Activated CD4-positive, alpha-beta memory T cell treated with anti-CD3 and anti-CD28 coated beads, Interleukin-2, amount 10 ng/mL, durations not matched to agents 7 days and 5 days (primary cell): ENCODE results near the gene MEA1. TPM values are rescaled to one million over a fixed set of nuclear protein-coding genes. Genes with fewer than 3 reads are reported as not detected.

Experiments
- CTCF ChIA-PET: fragments of 350-600 bp; sonication (Branson Sonifier 250); formaldehyde crosslinking; loops from one replicate; lab custom pipeline; 2021; ENCODE audit warnings: antibody characterized with exemption, inconsistent platforms; lab: Charles Lee
- POLR2A ChIA-PET: fragments of 350-600 bp; sonication (Branson Sonifier 250); formaldehyde crosslinking; loops from one replicate; lab custom pipeline; 2021; ENCODE audit warnings: antibody characterized with exemption; lab: Charles Lee
- DNase-seq: peaks from one replicate; pipeline ENCODE4 v3.0.0-alpha.2; 2020
- H3K27ac Mint-ChIP-seq: one replicate; pipeline ENCODE4 v1.8.0; 2021; ENCODE audit warnings: mild to moderate bottlenecking, mixed read lengths
- H3K27me3 Mint-ChIP-seq: one replicate; pipeline ENCODE4 v1.8.0; 2021; ENCODE audit warnings: mixed read lengths
- H3K36me3 Mint-ChIP-seq: one replicate; pipeline ENCODE4 v1.8.0; 2021; ENCODE audit warnings: low read depth, mixed read lengths
- H3K4me1 Mint-ChIP-seq: one replicate; pipeline ENCODE4 v1.8.0; 2021; ENCODE audit warnings: mixed read lengths
- H3K4me3 Mint-ChIP-seq: one replicate; pipeline ENCODE4 v1.8.0; 2021; ENCODE audit warnings: mild to moderate bottlenecking, mixed read lengths
- H3K9me3 Mint-ChIP-seq: one replicate; pipeline ENCODE4 v1.8.0; 2021; ENCODE audit warnings: mixed read lengths
- total RNA-seq, 2 experiments: library from RNA; stranded (reverse); gene quantifications; one replicate each; pipeline ENCODE4 v1.2.3, GENCODE V29; 2021

MEA1 gene
- total RNA-seq, 2 experiments from 2014 or later: 56.6 to 60.6 TPM

- peaks cover 51% of the 10 kb centered on the region for H3K4me1 Mint-ChIP-seq
- no peaks in the 10 kb centered on the region for H3K27me3 Mint-ChIP-seq
- POLR2A ChIA-PET: interaction anchor here (0.6 to 3.1 kb wide), 36 partner anchors 8 to 531 kb away, joined by 3 to 57 read pairs (median 5); partner anchors contain the start of genes CNPY3, CUL7, GNMT and KLC4
- H3K27ac Mint-ChIP-seq: peak within 1 kb of the TSS; percentile 99
- DNase-seq: peak; percentile 97
- H3K9me3 Mint-ChIP-seq: no peaks in the 10 kb centered on the region
- peaks cover 19% of the 10 kb centered on the region for H3K36me3 Mint-ChIP-seq
- CTCF ChIA-PET: interaction anchor here (0.9 to 1.6 kb wide), 3 partner anchors 10 to 47 kb away, joined by 3 to 5 read pairs (median 3); partner anchors contain the start of gene KLHDC3
- peak within 1 kb of the TSS; percentile 88 for H3K4me3 Mint-ChIP-seq
Measured at GRCh38 chr6:42978839-42979522, 34.8 kb downstream of the MEA1 start, which contains the start of gene PEX6. TSS of gene PEX6 (minus strand) at chr6:42979181. CDS start at chr6:42979150, 31 bp downstream.

DNA sequence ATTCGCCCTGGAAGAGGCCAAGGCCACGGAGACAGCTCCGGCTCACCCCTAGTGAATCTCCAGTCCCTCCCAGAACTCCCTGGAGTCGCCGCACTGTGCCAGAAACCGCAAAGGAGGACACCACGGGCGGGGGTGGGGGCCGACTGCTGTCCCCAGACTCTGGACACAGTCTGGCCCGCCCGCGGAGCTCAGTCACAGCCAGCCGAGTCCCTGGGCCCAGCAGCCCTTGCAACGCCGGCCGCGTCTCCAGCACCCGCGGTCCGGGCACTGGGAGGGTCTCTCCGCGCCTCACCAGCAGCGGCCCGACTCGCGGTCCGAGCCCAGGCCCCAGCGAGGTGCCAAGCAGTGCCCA is 35.3 kb downstream of the MEA1 start:
- H3K4me1 Mint-ChIP-seq: peaks cover 47% of the 10 kb centered on the region
- CTCF ChIA-PET: interaction anchor here (0.6 to 1.2 kb wide), 3 partner anchors 9 to 391 kb away, joined by 3 to 5 read pairs (median 3); partner anchors contain the start of genes KLHDC3 and ZNF318
- peak; percentile 27 for DNase-seq
- H3K27ac Mint-ChIP-seq: peak overlapping the region; percentile 75
- POLR2A ChIA-PET: interaction anchor here (0.6 to 3.1 kb wide), 28 partner anchors 7 to 532 kb away, joined by 3 to 57 read pairs (median 6); partner anchors contain the start of genes CNPY3, CUL7, GNMT and KLC4
- no peaks in the 10 kb centered on the region for H3K27me3 Mint-ChIP-seq
- H3K9me3 Mint-ChIP-seq: no peaks in the 10 kb centered on the region
- H3K4me3 Mint-ChIP-seq: peak overlapping the region; percentile 88
- H3K36me3 Mint-ChIP-seq: peaks cover 22% of the 10 kb centered on the region

DNA sequence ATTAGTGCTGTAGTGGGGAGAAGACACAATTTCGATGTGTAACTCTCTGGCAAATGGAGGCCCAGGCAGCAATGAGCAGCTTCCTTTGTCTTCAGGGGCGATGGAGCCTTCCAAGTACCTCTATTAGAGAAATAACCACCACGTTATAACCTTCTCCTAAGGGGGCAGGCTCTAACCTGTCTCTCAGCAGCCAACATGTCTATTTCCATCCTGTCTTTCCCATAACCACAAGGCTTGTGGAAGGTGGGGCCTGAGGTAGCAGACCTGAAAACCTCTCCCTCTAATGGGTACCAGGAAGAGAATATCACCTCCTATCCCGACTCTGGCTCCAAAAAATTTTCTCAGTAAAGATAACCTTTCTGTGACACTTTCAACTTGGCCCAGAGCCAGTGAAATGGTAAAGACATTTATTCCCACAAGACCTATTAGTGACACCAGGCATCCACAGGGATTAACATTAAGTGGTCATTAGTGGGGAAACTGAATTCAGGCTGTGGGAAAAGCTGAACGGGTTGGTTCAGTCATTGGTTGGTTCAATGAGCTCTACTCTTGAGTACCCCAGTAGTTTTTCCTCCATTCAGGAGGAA is 38.7 kb downstream of the MEA1 start:
- Mint-ChIP-seq H3K9me3 (no peaks in the 10 kb centered on the region), H3K36me3 (peaks cover 22% of the 10 kb centered on the region), H3K27ac (no peak overlapping the region), H3K4me1 (peaks cover 40% of the 10 kb centered on the region), H3K27me3 (no peaks in the 10 kb centered on the region), H3K4me3 (no peak overlapping the region)
- POLR2A ChIA-PET: interaction anchor here (1.0 to 3.2 kb wide), 5 partner anchors 9 to 79 kb away, joined by 3 to 14 read pairs (median 4); partner anchors contain the start of genes CNPY3, CUL7 and PPP2R5D
- DNase-seq: no peak
- CTCF ChIA-PET: interaction anchor here (0.6 to 1.1 kb wide), 3 partner anchors 9 to 169 kb away, joined by 3 to 5 read pairs (median 4); partner anchors contain the start of gene PPP2R5D

DNA sequence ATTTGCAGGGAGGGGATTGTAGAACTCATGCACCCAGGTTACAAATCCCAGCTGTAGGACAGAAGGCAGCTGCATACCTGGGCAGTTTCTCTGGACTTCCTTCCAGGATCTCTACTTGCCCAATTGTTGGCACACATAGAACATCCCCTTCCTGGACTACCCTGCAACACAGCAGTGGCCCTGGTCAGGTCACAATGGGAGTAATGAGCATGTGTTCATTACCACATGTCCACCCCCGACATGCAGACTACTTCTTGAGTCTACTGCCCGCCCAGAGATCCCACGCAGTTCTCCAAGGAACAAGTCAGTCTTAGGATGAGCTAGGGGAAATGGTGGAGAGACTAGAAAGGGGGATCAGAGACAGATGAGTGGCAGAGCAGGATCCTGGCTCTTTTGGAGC is 39.8 kb downstream of the MEA1 start:
- no peak overlapping the region for H3K4me3 Mint-ChIP-seq
- H3K27ac Mint-ChIP-seq: no peak overlapping the region
- H3K27me3 Mint-ChIP-seq: no peaks in the 10 kb centered on the region
- no peaks in the 10 kb centered on the region for H3K9me3 Mint-ChIP-seq
- POLR2A ChIA-PET: interaction anchor here (2.0 to 3.2 kb wide), 2 partner anchors 10 to 45 kb away, joined by 5 to 14 read pairs; partner anchors contain the start of genes CNPY3 and PPP2R5D
- peaks cover 22% of the 10 kb centered on the region for H3K36me3 Mint-ChIP-seq
- peaks cover 29% of the 10 kb centered on the region for H3K4me1 Mint-ChIP-seq
- no peak for DNase-seq
- CTCF ChIA-PET: no interaction called here

- no peaks in the 10 kb centered on the region for H3K9me3 Mint-ChIP-seq
- H3K4me3 Mint-ChIP-seq: no peak overlapping the region
- CTCF ChIA-PET: interaction anchor here (1.3 kb wide), 1 partner anchor 172 kb away, joined by 3 read pairs; no protein-coding TSS in a partner anchor
- POLR2A ChIA-PET: interaction anchor here (1.7 kb wide), 2 partner anchors 7 to 11 kb away, joined by 4 to 6 read pairs; partner anchors contain the start of genes GNMT and PEX6
- no peak for DNase-seq
- H3K4me1 Mint-ChIP-seq: peaks cover 20% of the 10 kb centered on the region
- no peaks in the 10 kb centered on the region for H3K27me3 Mint-ChIP-seq
- peaks cover 12% of the 10 kb centered on the region for H3K36me3 Mint-ChIP-seq
- H3K27ac Mint-ChIP-seq: peak overlapping the region; percentile 52
Measured at GRCh38 chr6:42971746-42972327, 41.9 kb downstream of the MEA1 start.

DNA sequence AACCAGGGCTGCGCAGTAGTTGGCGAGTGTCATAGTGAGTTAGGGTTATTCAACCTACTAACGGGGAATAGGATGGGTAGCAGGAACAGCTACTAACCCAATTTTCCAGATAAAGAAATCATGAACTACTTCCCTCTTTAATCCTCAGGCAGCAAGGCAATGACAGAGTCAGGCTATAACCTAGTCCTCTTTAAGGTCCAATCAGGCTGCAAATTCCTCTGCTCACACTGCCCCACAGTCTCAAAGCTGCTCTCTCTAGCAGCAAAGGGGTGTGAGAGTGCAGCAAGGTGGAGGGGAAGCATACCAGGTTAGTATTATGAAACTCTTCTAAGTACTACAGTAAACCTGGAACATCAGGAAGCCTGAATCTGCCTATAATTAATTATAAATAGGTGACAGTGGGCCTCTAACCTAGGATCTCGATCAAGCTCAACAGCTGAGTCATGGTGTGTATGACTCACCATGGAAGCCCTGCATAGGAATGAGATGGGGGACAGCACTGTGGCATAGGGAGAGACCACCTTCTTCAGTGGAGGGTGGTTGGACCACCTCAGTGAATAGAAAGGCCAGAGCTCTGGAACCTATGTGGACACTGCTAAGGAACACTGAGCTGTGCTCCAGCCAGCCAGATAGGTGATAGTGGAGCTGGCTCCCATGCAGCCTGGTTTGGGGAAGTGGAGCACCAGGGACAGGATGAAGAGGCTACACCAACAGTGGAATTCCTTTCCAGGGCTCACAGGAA is 42.7 kb downstream of the MEA1 start:
- Mint-ChIP-seq H3K4me1 (peaks cover 13% of the 10 kb centered on the region), H3K4me3 (no peak overlapping the region), H3K36me3 (peaks cover 8% of the 10 kb centered on the region), H3K9me3 (no peaks in the 10 kb centered on the region), H3K27ac (no peak overlapping the region), H3K27me3 (no peaks in the 10 kb centered on the region)
- ChIA-PET CTCF (interaction anchor here (1.0 to 1.3 kb wide), 3 partner anchors 25 to 173 kb away, joined by 3 read pairs; partner anchors contain the start of genes KLHDC3 and MEA1), POLR2A (interaction anchor here (1.2 to 1.7 kb wide), 3 partner anchors 8 to 13 kb away, joined by 3 to 6 read pairs (median 4); partner anchors contain the start of genes GNMT and PEX6)
- DNase-seq: no peak

- Mint-ChIP-seq H3K4me3 (no peak overlapping the region), H3K27ac (no peak overlapping the region), H3K27me3 (no peaks in the 10 kb centered on the region), H3K9me3 (no peaks in the 10 kb centered on the region), H3K36me3 (peaks cover 11% of the 10 kb centered on the region), H3K4me1 (peaks cover 7% of the 10 kb centered on the region)
- ChIA-PET CTCF (interaction anchor here (0.7 to 1.0 kb wide), 2 partner anchors 9 to 26 kb away, joined by 3 read pairs; partner anchors contain the start of gene PEX6), POLR2A (no interaction called here)
- no peak for DNase-seq
Measured at GRCh38 chr6:42969934-42970333, 43.8 kb downstream of the MEA1 start.

GRCh38 chr6:42969431-42969830 is 44.3 kb downstream of the MEA1 start:
- H3K9me3 Mint-ChIP-seq: no peaks in the 10 kb centered on the region
- POLR2A ChIA-PET: no interaction called here
- DNase-seq: no peak
- H3K27me3 Mint-ChIP-seq: no peaks in the 10 kb centered on the region
- H3K4me1 Mint-ChIP-seq: peaks cover 6% of the 10 kb centered on the region
- CTCF ChIA-PET: interaction anchor here (0.7 kb wide), 1 partner anchor 9 kb away, joined by 3 read pairs; the partner anchor contains the start of gene PEX6
- peaks cover 11% of the 10 kb centered on the region for H3K36me3 Mint-ChIP-seq
- no peak overlapping the region for H3K4me3 Mint-ChIP-seq
- H3K27ac Mint-ChIP-seq: no peak overlapping the region

DNA sequence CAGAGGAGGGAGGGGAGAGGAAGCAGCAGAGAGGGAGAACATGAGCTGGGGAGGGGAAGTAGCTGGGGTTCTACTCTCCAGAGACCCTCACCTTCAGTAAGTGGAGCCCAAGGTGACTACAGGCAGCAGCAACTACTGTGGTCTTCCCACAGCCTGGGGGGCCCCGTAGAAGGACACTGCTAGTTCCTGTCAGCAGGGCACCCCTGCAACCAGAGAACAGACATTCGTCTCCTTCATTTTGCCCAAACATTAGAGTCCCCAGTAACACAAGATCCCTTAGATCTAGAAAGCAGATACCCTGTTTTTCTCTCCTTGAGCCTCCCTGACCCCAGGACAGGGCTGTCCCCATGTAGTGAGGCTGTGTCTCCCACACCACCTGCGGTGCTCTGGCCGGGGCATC is 45.0 kb downstream of the MEA1 start:
- no peak for DNase-seq
- Mint-ChIP-seq H3K4me3 (no peak overlapping the region), H3K27me3 (no peaks in the 10 kb centered on the region), H3K9me3 (no peaks in the 10 kb centered on the region), H3K36me3 (peaks cover 8% of the 10 kb centered on the region), H3K4me1 (peaks cover 4% of the 10 kb centered on the region), H3K27ac (no peak overlapping the region)
- ChIA-PET CTCF (no interaction called here), POLR2A (no interaction called here)

DNA sequence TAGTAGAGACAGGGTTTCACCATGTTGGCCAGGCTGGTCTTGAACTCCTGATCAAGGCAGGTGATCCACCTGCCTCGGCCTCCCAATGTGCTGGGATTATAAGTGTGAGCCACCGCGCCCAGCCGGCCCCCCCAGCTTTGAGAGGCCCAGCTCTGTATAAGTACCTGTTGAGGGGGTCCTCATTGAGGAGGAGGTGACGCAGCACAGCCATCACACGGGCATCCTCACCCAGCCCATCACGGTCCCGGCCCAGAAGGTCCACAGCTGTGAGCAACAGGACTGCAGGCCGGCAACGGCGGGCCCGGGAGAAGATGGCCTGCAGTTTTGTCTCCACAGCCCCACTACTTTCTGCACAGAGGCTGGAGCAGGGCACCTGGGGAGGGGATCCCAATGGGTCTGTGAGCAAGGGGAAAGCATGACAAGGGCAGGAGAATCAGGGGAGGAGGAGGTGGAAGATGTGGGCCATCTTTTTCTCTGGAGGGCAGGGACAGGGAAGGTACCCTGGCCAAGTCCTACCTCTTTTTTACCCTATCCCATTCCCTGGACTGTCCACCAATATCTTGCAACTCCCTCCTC is 45.5 kb downstream of the MEA1 start:
- no peaks in the 10 kb centered on the region for H3K9me3 Mint-ChIP-seq
- no peak overlapping the region for H3K27ac Mint-ChIP-seq
- ChIA-PET CTCF (no interaction called here), POLR2A (interaction anchor here (2.0 kb wide), 1 partner anchor 11 kb away, joined by 10 read pairs; the partner anchor contains the start of gene PEX6)
- peaks cover 4% of the 10 kb centered on the region for H3K4me1 Mint-ChIP-seq
- H3K4me3 Mint-ChIP-seq: no peak overlapping the region
- H3K36me3 Mint-ChIP-seq: peaks cover 7% of the 10 kb centered on the region
- H3K27me3 Mint-ChIP-seq: no peaks in the 10 kb centered on the region
- no peak for DNase-seq

- ChIA-PET CTCF (interaction anchor here (1.0 to 1.6 kb wide), 2 partner anchors 47 to 54 kb away, joined by 3 to 4 read pairs; partner anchors contain the start of genes KLHDC3, MEA1 and RRP36), POLR2A (interaction anchor here (2.0 kb wide), 1 partner anchor 12 kb away, joined by 10 read pairs; the partner anchor contains the start of gene PEX6)
- no peaks in the 10 kb centered on the region for H3K27me3 Mint-ChIP-seq
- H3K4me3 Mint-ChIP-seq: no peak overlapping the region
- no peak overlapping the region for H3K27ac Mint-ChIP-seq
- H3K4me1 Mint-ChIP-seq: peaks cover 4% of the 10 kb centered on the region
- H3K9me3 Mint-ChIP-seq: no peaks in the 10 kb centered on the region
- DNase-seq: no peak
- peaks cover 11% of the 10 kb centered on the region for H3K36me3 Mint-ChIP-seq
Measured at GRCh38 chr6:42967228-42967627, 46.5 kb downstream of the MEA1 start.
